Measurements from ENCODE around the gene SF3B1.

- no peak for TF ChIP-seq CTCF (IDR thresholded peaks at IDR 0.05)
- no peak for TF ChIP-seq POLR2A (IDR thresholded peaks at IDR 0.05)
Observed at GRCh38 chr2:197369228-197369932, 65.4 kb downstream of the SF3B1 start.
